ENCODE measurements around the gene ITGB6.
"Not testable (repeated sequence)": the region's sequence is repeated elsewhere in the genome, so short reads cannot be mapped to it uniquely, and the experiment has no call there.

ITGB6 gene

GRCh38 chr2:160220545-160221009, 20.5 kb upstream of the ITGB6 start:
- DNase-seq = no peak

- no peak for DNase-seq
Observed at GRCh38 chr2:160220026-160220425, 20.0 kb upstream of the ITGB6 start.

- DNase-seq = no peak
Observed at GRCh38 chr2:160214461-160215445, 14.7 kb upstream of the ITGB6 start.

- DNase-seq = no peak
Observed at GRCh38 chr2:160213511-160213910, 13.4 kb upstream of the ITGB6 start.

GRCh38 chr2:160210599-160211138, 10.6 kb upstream of the ITGB6 start:
- DNase-seq = peak; percentile 6

GRCh38 chr2:160209516-160209856, 9.4 kb upstream of the ITGB6 start:
- no peak for DNase-seq

- no peak for DNase-seq
Observed at GRCh38 chr2:160208655-160209515, 8.8 kb upstream of the ITGB6 start.

GRCh38 chr2:160207804-160208654, 8.0 kb upstream of the ITGB6 start:
- DNase-seq = no peak

GRCh38 chr2:160207271-160207670, 7.2 kb upstream of the ITGB6 start:
- no peak for DNase-seq

- DNase-seq = no peak
Observed at GRCh38 chr2:160206436-160206835, 6.4 kb upstream of the ITGB6 start.

GRCh38 chr2:160205505-160205904, 5.4 kb upstream of the ITGB6 start:
- DNase-seq = no peak

- DNase-seq = no peak
Observed at GRCh38 chr2:160203422-160203821, 3.4 kb upstream of the ITGB6 start.

GRCh38 chr2:160203007-160203406, 2.9 kb upstream of the ITGB6 start:
- DNase-seq = no peak

GRCh38 chr2:160201849-160202539, 1.9 kb upstream of the ITGB6 start:
- no peak for DNase-seq

GRCh38 chr2:160200921-160201320, 849 bp upstream of the ITGB6 start:
- DNase-seq = no peak

GRCh38 chr2:160199053-160199452, 1.0 kb downstream of the ITGB6 start:
- DNase-seq = no peak

- DNase-seq = no peak
Observed at GRCh38 chr2:160197587-160197986, 2.5 kb downstream of the ITGB6 start.

GRCh38 chr2:160194946-160195345, 5.1 kb downstream of the ITGB6 start:
- no peak for DNase-seq

- no peak for DNase-seq
Observed at GRCh38 chr2:160194351-160194750, 5.7 kb downstream of the ITGB6 start.

- not testable (repeated sequence) for DNase-seq
Observed at GRCh38 chr2:160181146-160181836, 18.8 kb downstream of the ITGB6 start.

- DNase-seq = not testable (repeated sequence)
Observed at GRCh38 chr2:160180690-160181089, 19.4 kb downstream of the ITGB6 start.
